Keratinocyte (primary cell): ENCODE results near the gene FTO. TPM values are rescaled to one million over a fixed set of nuclear protein-coding genes. Genes with fewer than 3 reads are reported as not detected.

Experiments
- DNase-seq: peaks from one replicate; pipeline ENCODE4 v3.0.0-alpha.2; 2011; ENCODE audit warnings: low read depth, missing footprints, low spot score
- FAIRE-seq: peaks from 2 replicates; lab custom pipeline; 2011; peaks lifted over from hg19 to GRCh38; lab: Jason Lieb, UNC
- H2AFZ ChIP-seq: 2 replicates; pipeline ENCODE4 v1.6.0; 2012; ENCODE audit warnings: low read length, control low read depth, inconsistent platforms; ENCODE audit not compliant: control insufficient read depth
- H3K27ac ChIP-seq: 2 replicates; pipeline ENCODE4 v1.5.1; 2011; ENCODE audit warnings: low read length; ENCODE audit not compliant: control insufficient read depth, insufficient read depth
- H3K27me3 ChIP-seq: 3 replicates; pipeline ENCODE4 v1.6.0; 2011; ENCODE audit warnings: low read length; ENCODE audit not compliant: control insufficient read depth, insufficient read depth; ENCODE audit errors: extremely low read depth
- H3K36me3 ChIP-seq, 2 experiments: 2 replicates in 1 of 2; 3 replicates in 1 of 2; pipeline ENCODE4 v1.5.1; 2011; ENCODE audit warnings: low read length in 2 of 2, mild to moderate bottlenecking in 1 of 2; ENCODE audit not compliant: control insufficient read depth in 2 of 2, insufficient read depth in 2 of 2; ENCODE audit errors: extremely low read depth in 1 of 2
- H3K4me1 ChIP-seq: 3 replicates; pipeline ENCODE4 v1.5.1; 2011; ENCODE audit warnings: low read length; ENCODE audit not compliant: control insufficient read depth, insufficient read depth; ENCODE audit errors: extremely low read depth
- H3K4me2 ChIP-seq: 3 replicates; pipeline ENCODE4 v1.6.0; 2011; ENCODE audit warnings: low read depth, low read length; ENCODE audit not compliant: control insufficient read depth, insufficient read depth; ENCODE audit errors: extremely low read depth
- H3K4me3 ChIP-seq, 3 experiments: fragments of 200-600 bp in 1 of 3; sonication (generic) in 1 of 3; 2 replicates in 2 of 3; 3 replicates in 1 of 3; pipeline ENCODE4 v1.5.1; 2011 to 2016; ENCODE audit warnings: low read length in 3 of 3, mild to moderate bottlenecking in 3 of 3, control low read depth in 2 of 3, inconsistent platforms in 1 of 3, low read depth in 1 of 3, mixed read lengths in 1 of 3, mixed run types in 1 of 3, moderate library complexity in 1 of 3; ENCODE audit not compliant: control insufficient read depth in 2 of 3, insufficient read depth in 2 of 3; ENCODE audit errors: extremely low read depth in 1 of 3
- H3K79me2 ChIP-seq: 2 replicates; pipeline ENCODE4 v1.6.0; 2012; ENCODE audit warnings: low read length; ENCODE audit not compliant: control insufficient read depth, insufficient read depth
- H3K9ac ChIP-seq: 3 replicates; pipeline ENCODE4 v1.6.0; 2011; ENCODE audit warnings: low read length; ENCODE audit not compliant: control insufficient read depth, insufficient read depth; ENCODE audit errors: extremely low read depth
- H3K9me1 ChIP-seq: 3 replicates; pipeline ENCODE4 v1.6.0; 2011; ENCODE audit warnings: low read length; ENCODE audit not compliant: control insufficient read depth, insufficient read depth; ENCODE audit errors: extremely low read depth
- H3K9me3 ChIP-seq: 2 replicates; pipeline ENCODE4 v1.5.1; 2012; ENCODE audit warnings: low read depth, low read length; ENCODE audit not compliant: control insufficient read depth
- H4K20me1 ChIP-seq: 3 replicates; pipeline ENCODE4 v1.6.0; 2011; ENCODE audit warnings: low read length; ENCODE audit not compliant: control insufficient read depth, insufficient read depth; ENCODE audit errors: extremely low read depth
- CTCF ChIP-seq, 3 experiments: IDR thresholded peaks in 1 of 3; conservative IDR thresholded peaks in 1 of 3; optimal IDR thresholded peaks in 1 of 3; 2 replicates in 2 of 3; 3 replicates in 1 of 3; pipeline versions ENCODE3 to v1.5.1; 2011; ENCODE audit warnings: low read length in 3 of 3, mild to moderate bottlenecking in 3 of 3, moderate library complexity in 2 of 3, control low read depth in 1 of 3, inconsistent platforms in 1 of 3; ENCODE audit not compliant: insufficient read depth in 2 of 3; ENCODE audit errors: extremely low read depth in 1 of 3
- EZH2 ChIP-seq: IDR thresholded peaks from one replicate; pipeline ENCODE4 v1.6.1; 2012; ENCODE audit warnings: inconsistent platforms, mild to moderate bottlenecking, low read length, moderate library complexity
- dilution Hi-C: fragments of 300-500 bp; cut with MboI; formaldehyde crosslinking; loops from one replicate; pipeline ENCODE4 v1.7.0; 2020; ENCODE audit warnings: low sequenced_read_pairs; ENCODE audit not compliant: extremely low pct_ligation_motif_present
- polyA plus RNA-seq, 5 experiments: library from polyadenylated mRNA; depleted of rRNA in 3 of 5; stranded (reverse) in 3 of 5; stranded (forward) in 1 of 5; unstranded in 1 of 5; fragments of >200 nt; gene quantifications; 1 replicate in 1 of 5; 2 replicates in 3 of 5; 3 replicates in 1 of 5; pipeline versions ENCODE4 v1.2.1 to v1.2.3, GENCODE V29; 2011 to 2012; ENCODE audit warnings: missing spikeins in 2 of 5, low read depth in 1 of 5, low replicate concordance in 1 of 5

Gene FTO
- polyA plus RNA-seq, 1 donor (not counting 4 experiments of a cell fraction or from before 2014, with no cell fraction given), result 56.4 TPM

- no peaks in the 10 kb centered on the region for H3K9me1 ChIP-seq
- no peaks in the 10 kb centered on the region for H4K20me1 ChIP-seq
These were observed 438.8 kb downstream of the FTO start for GRCh38 chr16:54142787-54143186.

GRCh38 chr16:54143410-54143809 is 439.5 kb downstream of the FTO start:
- dilution Hi-C loops, result no loop called here
- no peaks in the 10 kb centered on the region for H3K27me3 ChIP-seq
- FAIRE-seq (no peak), DNase-seq (no peak)
- no peaks in the 10 kb centered on the region for H3K4me1 ChIP-seq
- no peaks in the 10 kb centered on the region for H3K9me3 ChIP-seq
- H3K4me2 ChIP-seq, result no peak overlapping the region
- H3K36me3 ChIP-seq, result no peaks in the 10 kb centered on the region
- no peak overlapping the region for H3K27ac ChIP-seq
- no peak overlapping the region for H3K4me3 ChIP-seq
- H2AFZ ChIP-seq, result no peak overlapping the region
- no peak overlapping the region for H3K9ac ChIP-seq
- no peaks in the 10 kb centered on the region for H4K20me1 ChIP-seq
- no peaks in the 10 kb centered on the region for H3K9me1 ChIP-seq
- TF ChIP-seq CTCF (optimal IDR thresholded peaks at IDR 0.05 in 1 of 3, IDR thresholded peaks at IDR 0.05 in 1 of 3, conservative IDR thresholded peaks at IDR 0.05 in 1 of 3; ENCODE audit: extremely low read depth in 1 of 3, insufficient read depth in 2 of 3, low read length in 3 of 3) (no peak), EZH2 (no peak)
- no peaks in the 10 kb centered on the region for H3K79me2 ChIP-seq

More at GRCh38 chr16:54142787-54143186, 438.8 kb downstream of the FTO start:
- Histone ChIP-seq H3K36me3 (no peaks in the 10 kb centered on the region), H3K4me3 (no peak overlapping the region), H3K79me2 (no peaks in the 10 kb centered on the region), H3K9me3 (no peaks in the 10 kb centered on the region), H2AFZ (no peak overlapping the region), H3K27ac (no peak overlapping the region), H3K4me2 (no peak overlapping the region), H3K27me3 (no peaks in the 10 kb centered on the region), H3K4me1 (no peaks in the 10 kb centered on the region), H3K9ac (no peak overlapping the region)
- dilution Hi-C loops, result no loop called here
- DNase-seq (no peak), FAIRE-seq (no peak)
- no peak for TF ChIP-seq CTCF (optimal IDR thresholded peaks at IDR 0.05 in 1 of 3, IDR thresholded peaks at IDR 0.05 in 1 of 3, conservative IDR thresholded peaks at IDR 0.05 in 1 of 3; ENCODE audit: extremely low read depth in 1 of 3, insufficient read depth in 2 of 3, low read length in 3 of 3)
- no peak for TF ChIP-seq EZH2
